ENCODE measurements around the gene PRAC1.
"Not testable (repeated sequence)": the region's sequence is repeated elsewhere in the genome, so short reads cannot be mapped to it uniquely, and the experiment has no call there.

DNA sequence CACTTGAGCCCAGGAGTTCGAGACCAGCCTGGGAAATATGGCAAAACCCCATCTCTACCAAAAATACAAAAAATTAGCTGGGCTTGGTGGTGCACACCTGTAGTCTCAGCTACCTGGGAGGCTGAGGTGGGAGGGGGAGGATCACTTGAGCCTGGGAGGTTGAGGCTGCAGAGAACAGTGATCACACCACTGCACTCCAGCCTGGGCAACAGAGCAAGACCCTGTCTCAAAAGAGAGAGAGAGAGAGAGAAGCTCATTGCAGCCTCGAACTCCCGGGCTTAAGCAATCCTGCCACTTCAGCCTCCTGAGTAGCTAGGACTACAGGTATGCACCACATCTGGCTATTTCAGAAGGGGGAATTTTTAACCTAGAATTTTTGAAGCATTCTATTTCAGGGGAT, 5.8 kb downstream of the PRAC1 start:
- TF ChIP-seq, protein P1, sequence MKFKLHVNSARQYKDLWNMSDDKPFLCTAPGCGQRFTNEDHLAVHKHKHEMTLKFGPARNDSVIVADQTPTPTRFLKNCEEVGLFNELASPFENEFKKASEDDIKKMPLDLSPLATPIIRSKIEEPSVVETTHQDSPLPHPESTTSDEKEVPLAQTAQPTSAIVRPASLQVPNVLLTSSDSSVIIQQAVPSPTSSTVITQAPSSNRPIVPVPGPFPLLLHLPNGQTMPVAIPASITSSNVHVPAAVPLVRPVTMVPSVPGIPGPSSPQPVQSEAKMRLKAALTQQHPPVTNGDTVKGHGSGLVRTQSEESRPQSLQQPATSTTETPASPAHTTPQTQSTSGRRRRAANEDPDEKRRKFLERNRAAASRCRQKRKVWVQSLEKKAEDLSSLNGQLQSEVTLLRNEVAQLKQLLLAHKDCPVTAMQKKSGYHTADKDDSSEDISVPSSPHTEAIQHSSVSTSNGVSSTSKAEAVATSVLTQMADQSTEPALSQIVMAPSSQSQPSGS (IDR thresholded peaks at IDR 0.05; ENCODE audit: low read length): not testable (repeated sequence)
- TF ChIP-seq EZH2 (IDR thresholded peaks at IDR 0.05; ENCODE audit: low read depth, low read length, severe bottlenecking); SIN3A (conservative IDR thresholded peaks at IDR 0.05 in 1 of 2, IDR thresholded peaks at IDR 0.05 in 1 of 2; ENCODE audit: low read depth in 1 of 2, low read length in 2 of 2); CTCF (IDR thresholded peaks at IDR 0.05; ENCODE audit: control extremely low read depth in 1 of 3, insufficient read depth in 1 of 3, low read depth in 1 of 3, low read length in 3 of 3); POLR2A (IDR thresholded peaks at IDR 0.05; ENCODE audit: control extremely low read depth in 1 of 2, low read depth in 2 of 2, low read length in 2 of 2); SAP30 (IDR thresholded peaks at IDR 0.05; ENCODE audit: insufficient read depth, insufficient replicate concordance, low read length); EP300 (IDR thresholded peaks at IDR 0.05; ENCODE audit: borderline replicate concordance in 1 of 2, low read depth in 2 of 2, low read length in 2 of 2); GABPA (IDR thresholded peaks at IDR 0.05; ENCODE audit: borderline replicate concordance, insufficient read depth, low read length); HDAC2 (IDR thresholded peaks at IDR 0.05; ENCODE audit: borderline replicate concordance in 1 of 2, low read depth in 2 of 2, low read length in 2 of 2): not testable (repeated sequence)
